ENCODE results near the gene DMRTB1. TPM values are rescaled to one million over a fixed set of nuclear protein-coding genes. Genes with fewer than 3 reads are reported as not detected.

Gene DMRTB1
- total and polyA plus RNA-seq, 2 of the 4 experiments (the other 2 are of a cell fraction) = not detected

GRCh38 chr1:53439337-53440207, 19.6 kb upstream of the DMRTB1 start (continued):
- TF ChIP-seq, protein P1, sequence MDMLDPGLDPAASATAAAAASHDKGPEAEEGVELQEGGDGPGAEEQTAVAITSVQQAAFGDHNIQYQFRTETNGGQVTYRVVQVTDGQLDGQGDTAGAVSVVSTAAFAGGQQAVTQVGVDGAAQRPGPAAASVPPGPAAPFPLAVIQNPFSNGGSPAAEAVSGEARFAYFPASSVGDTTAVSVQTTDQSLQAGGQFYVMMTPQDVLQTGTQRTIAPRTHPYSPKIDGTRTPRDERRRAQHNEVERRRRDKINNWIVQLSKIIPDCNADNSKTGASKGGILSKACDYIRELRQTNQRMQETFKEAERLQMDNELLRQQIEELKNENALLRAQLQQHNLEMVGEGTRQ (IDR thresholded peaks at IDR 0.05; ENCODE audit: low read depth, low read length) = no peak

DNA sequence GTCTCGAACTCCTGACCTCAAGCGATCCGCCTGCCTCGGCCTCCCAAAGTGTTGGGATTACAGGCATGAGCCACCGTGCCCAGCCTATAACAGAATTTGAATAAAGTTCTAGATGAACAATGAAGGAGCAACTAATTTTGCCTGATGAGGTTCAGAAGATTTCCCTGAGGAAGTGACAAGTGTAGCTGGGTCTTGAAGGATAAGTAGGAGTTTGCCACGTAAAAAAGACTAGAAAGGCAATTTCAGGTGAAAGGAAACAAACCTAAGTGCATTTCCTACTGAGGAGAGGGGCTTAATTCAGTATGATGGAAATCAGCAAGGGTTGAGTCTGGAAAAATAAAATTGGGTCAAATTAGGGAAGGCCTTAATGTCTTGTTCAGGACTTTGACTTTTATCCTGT, 18.6 kb upstream of the DMRTB1 start:
- no peaks in the 10 kb centered on the region for H3K4me1 ChIP-seq (ENCODE audit: control insufficient read depth, insufficient read depth, low read length)
- H3K4ac ChIP-seq (ENCODE audit: low read depth, low read length) = no peak overlapping the region
- no peak overlapping the region for H3K23ac ChIP-seq (ENCODE audit: low read depth, low read length)
- H2BK120ac ChIP-seq (ENCODE audit: low read depth, low read length) = no peak overlapping the region
- H3K27me3 ChIP-seq (ENCODE audit: control insufficient read depth, insufficient read depth, low read length) = peaks cover 11% of the 10 kb centered on the region
- H3K9me1 ChIP-seq (ENCODE audit: insufficient read depth, low read length) = no peaks in the 10 kb centered on the region; the same call in 1 of the 2 replicates
- H2BK15ac ChIP-seq (ENCODE audit: low read depth, low read length) = no peak overlapping the region
- H3K27ac ChIP-seq (ENCODE audit: insufficient read depth, low read length) = no peak overlapping the region
- TF ChIP-seq, protein P1 (IDR thresholded peaks at IDR 0.05; ENCODE audit: low read depth, low read length) = no peak
- TF ChIP-seq BHLHE40 (IDR thresholded peaks at IDR 0.05; ENCODE audit: low read depth, low read length) (no peak), RFX5 (IDR thresholded peaks at IDR 0.05; ENCODE audit: low read depth, low read length) (no peak), RAD21 (IDR thresholded peaks at IDR 0.05; ENCODE audit: low read length) (no peak), RCOR1 (IDR thresholded peaks at IDR 0.05; ENCODE audit: insufficient replicate concordance, low read length) (no peak), NFE2L2 (IDR thresholded peaks at IDR 0.05; ENCODE audit: low read depth, low read length) (no peak), ELK1 (IDR thresholded peaks at IDR 0.05; ENCODE audit: borderline replicate concordance, low read depth, low read length) (no peak)
- TF ChIP-seq, protein P2, sequence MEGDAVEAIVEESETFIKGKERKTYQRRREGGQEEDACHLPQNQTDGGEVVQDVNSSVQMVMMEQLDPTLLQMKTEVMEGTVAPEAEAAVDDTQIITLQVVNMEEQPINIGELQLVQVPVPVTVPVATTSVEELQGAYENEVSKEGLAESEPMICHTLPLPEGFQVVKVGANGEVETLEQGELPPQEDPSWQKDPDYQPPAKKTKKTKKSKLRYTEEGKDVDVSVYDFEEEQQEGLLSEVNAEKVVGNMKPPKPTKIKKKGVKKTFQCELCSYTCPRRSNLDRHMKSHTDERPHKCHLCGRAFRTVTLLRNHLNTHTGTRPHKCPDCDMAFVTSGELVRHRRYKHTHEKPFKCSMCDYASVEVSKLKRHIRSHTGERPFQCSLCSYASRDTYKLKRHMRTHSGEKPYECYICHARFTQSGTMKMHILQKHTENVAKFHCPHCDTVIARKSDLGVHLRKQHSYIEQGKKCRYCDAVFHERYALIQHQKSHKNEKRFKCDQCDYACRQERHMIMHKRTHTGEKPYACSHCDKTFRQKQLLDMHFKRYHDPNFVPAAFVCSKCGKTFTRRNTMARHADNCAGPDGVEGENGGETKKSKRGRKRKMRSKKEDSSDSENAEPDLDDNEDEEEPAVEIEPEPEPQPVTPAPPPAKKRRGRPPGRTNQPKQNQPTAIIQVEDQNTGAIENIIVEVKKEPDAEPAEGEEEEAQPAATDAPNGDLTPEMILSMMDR (conservative IDR thresholded peaks at IDR 0.05; ENCODE audit: low read depth, low read length) = no peak
- H2AK5ac ChIP-seq (ENCODE audit: low read depth, low read length) = no peak overlapping the region
- no peak overlapping the region for H2AFZ ChIP-seq (replicated peaks; ENCODE audit: low read length, poor library complexity)
- no peak overlapping the region for H2AK9ac ChIP-seq (replicated peaks; ENCODE audit: low read depth, low read length, poor library complexity)
- no peak overlapping the region for H4K8ac ChIP-seq (ENCODE audit: low read depth in 2 of 2, low read length in 2 of 2)
- no peak overlapping the region for H3K4me2 ChIP-seq (ENCODE audit: low read depth, low read length)
- POLR2A ChIA-PET (ENCODE audit: unreplicated experiment) = no interaction called here
- H3K36me3 ChIP-seq (ENCODE audit: control insufficient read depth, insufficient read depth, low read length) = no peaks in the 10 kb centered on the region
- no peak overlapping the region for H3K9ac ChIP-seq (ENCODE audit: low read depth, low read length)
- in situ Hi-C loops (cut with MboI; ENCODE audit: low sequenced_read_pairs) = no loop called here
- no peak overlapping the region for H3K56ac ChIP-seq (ENCODE audit: extremely low read depth, insufficient read depth, low read length)
- dilution Hi-C loops (cut with HindIII; ENCODE audit: low sequenced_read_pairs, unreplicated experiment) = no loop called here
- no peak for ATAC-seq (ENCODE audit: low read depth)
- H4K20me1 ChIP-seq (ENCODE audit: insufficient read depth, low read length) = no peaks in the 10 kb centered on the region
- CTCF ChIA-PET = no interaction called here
- no peak overlapping the region for H4K5ac ChIP-seq (ENCODE audit: low read depth, low read length)
- intact Hi-C loops (cut with micrococcal nuclease) = no loop called here
- BruUV-seq (replicated peaks) = no TSS peak
- no peaks in the 10 kb centered on the region for H3K79me1 ChIP-seq (ENCODE audit: low read depth in 1 of 2, low read length in 2 of 2)
- no peaks in the 10 kb centered on the region; the same call in 1 of the 2 replicates for H3K9me3 ChIP-seq (ENCODE audit: control insufficient read depth, insufficient read depth, low read length)
- no peak overlapping the region for H3K4me3 ChIP-seq (ENCODE audit: insufficient read depth, low read depth, low read length)
- H2BK20ac ChIP-seq (ENCODE audit: low read depth, low read length) = no peak overlapping the region
- H3K14ac ChIP-seq (replicated peaks; ENCODE audit: low read depth, low read length) = no peak overlapping the region
- no peak for DNase-seq
- H4K91ac ChIP-seq (ENCODE audit: insufficient read depth, low read depth, low read length) = no peak overlapping the region
- H2BK5ac ChIP-seq (ENCODE audit: low read depth, low read length, poor library complexity, severe bottlenecking) = no peak overlapping the region
- H3K18ac ChIP-seq (ENCODE audit: low read depth, low read length) = no peak overlapping the region
- WGBS, 2 experiments (ENCODE audit: extremely low coverage in 2 of 2, insufficient read length in 1 of 2) = 57% methylated on average over 1 of the region's 6 CpGs; no CpG with 5 or more reads in 1 of the 2 experiments
